Vagina (tissue), 2 donors: ENCODE measurements around the gene GABBR1. TPM values are rescaled to one million over a fixed set of nuclear protein-coding genes. Genes with fewer than 3 reads are reported as not detected.

Source experiments
- DNase-seq, 2 donors: peaks; one replicate each; pipeline ENCODE4 v3.0.0-alpha.2; 2017; ENCODE audit errors: extremely low spot score in 2 of 2
- H3K27ac ChIP-seq: fragments of 200-600 bp; sonication (generic); one replicate; pipeline ENCODE4 v1.5.1; 2019
- H3K27me3 ChIP-seq: fragments of 200-600 bp; sonication (generic); one replicate; pipeline ENCODE4 v1.5.1; 2019
- H3K36me3 ChIP-seq, 2 donors: fragments of 200-600 bp; sonication (generic); one replicate each; pipeline ENCODE4 v1.5.1; 2017 to 2019
- H3K4me1 ChIP-seq: fragments of 200-600 bp; sonication (generic); one replicate; pipeline ENCODE4 v1.5.1; 2019
- H3K4me3 ChIP-seq, 2 donors: fragments of 200-600 bp; sonication (generic); 1 replicate in 1 of 2; 2 replicates in 1 of 2; pipeline ENCODE4 v1.5.1; 2016 to 2019
- H3K9me3 ChIP-seq: fragments of 200-600 bp; sonication (generic); one replicate; pipeline ENCODE4 v1.5.1; 2019
- CTCF ChIP-seq, 3 experiments: fragments of 450-650 bp in 2 of 3; fragments of 200-600 bp in 1 of 3; sonication (generic) in 1 of 3; IDR thresholded peaks; one replicate each; pipeline ENCODE4 v1.5.1; 2017 to 2019; ENCODE audit warnings: antibody characterized with exemption in 3 of 3, mild to moderate bottlenecking in 2 of 3, moderate library complexity in 2 of 3
- POLR2A ChIP-seq, 2 donors: fragments of 450-650 bp; IDR thresholded peaks; one replicate each; pipeline ENCODE4 v1.6.1; 2017; ENCODE audit warnings: antibody characterized with exemption in 2 of 2, mild to moderate bottlenecking in 2 of 2, moderate library complexity in 2 of 2
- POLR2AphosphoS5 ChIP-seq, 2 donors: sonication (generic); formaldehyde crosslinking; IDR thresholded peaks; one replicate each; pipeline ENCODE4 v1.9.0; 2017; ENCODE audit warnings: antibody characterized with exemption in 2 of 2, mild to moderate bottlenecking in 2 of 2, low read depth in 1 of 2; ENCODE audit not compliant: insufficient read depth in 1 of 2
- intact Hi-C: fragments of 100-400 bp; cut with DNase I; formaldehyde crosslinking; loops from one replicate; pipeline ENCODE4 v1.15.1; 2023
- total RNA-seq: library from RNA; depleted of rRNA; stranded (reverse); fragments of >200 nt; gene quantifications from one replicate; pipeline ENCODE4 v1.2.3, GENCODE V29; 2016

The GABBR1 gene
- 58.4 TPM for total RNA-seq

GRCh38 chr6:29632789-29633533 lies at the start of gene GABBR1:
TSS of gene GABBR1 (minus strand) at chr6:29633183. CDS start at chr6:29632385, 798 bp downstream.
- peaks cover 31% of the 10 kb centered on the region for H3K4me1 ChIP-seq
- no peak for TF ChIP-seq CTCF (IDR thresholded peaks at IDR 0.05)
- peak in 1 of 2 donors; percentile 69 for TF ChIP-seq POLR2A (IDR thresholded peaks at IDR 0.05)
- peak in 1 of 2 donors; percentile 97 for TF ChIP-seq POLR2AphosphoS5 (IDR thresholded peaks at IDR 0.05; ENCODE audit: insufficient read depth in 1 of 2, low read depth in 1 of 2)
- H3K27ac ChIP-seq: peak within 1 kb of the TSS; percentile 78
- no peaks in the 10 kb centered on the region for H3K36me3 ChIP-seq
- peak within 1 kb of the TSS; percentile 55 to 61 for H3K4me3 ChIP-seq
- intact Hi-C loops: no loop called here
- no peaks in the 10 kb centered on the region for H3K9me3 ChIP-seq
- DNase-seq: no peak
- H3K27me3 ChIP-seq: no peaks in the 10 kb centered on the region

- no peak for DNase-seq
- no peaks in the 10 kb centered on the region for H3K36me3 ChIP-seq
- H3K4me1 ChIP-seq: no peaks in the 10 kb centered on the region
- no peak overlapping the region for H3K4me3 ChIP-seq
- intact Hi-C loops: no loop called here
- H3K9me3 ChIP-seq: no peaks in the 10 kb centered on the region
- TF ChIP-seq CTCF (IDR thresholded peaks at IDR 0.05): no peak
- no peak for TF ChIP-seq POLR2AphosphoS5 (IDR thresholded peaks at IDR 0.05; ENCODE audit: insufficient read depth in 1 of 2, low read depth in 1 of 2)
- TF ChIP-seq POLR2A (IDR thresholded peaks at IDR 0.05): no peak
- H3K27me3 ChIP-seq: no peaks in the 10 kb centered on the region
- no peak overlapping the region for H3K27ac ChIP-seq
These were observed 48.8 kb upstream of the GABBR1 start for GRCh38 chr6:29681811-29682210.

- Histone ChIP-seq H3K27me3 (no peaks in the 10 kb centered on the region), H3K4me1 (no peaks in the 10 kb centered on the region), H3K27ac (no peak within 1 kb of the TSS), H3K9me3 (no peaks in the 10 kb centered on the region), H3K36me3 (no peaks in the 10 kb centered on the region), H3K4me3 (no peak within 1 kb of the TSS)
- DNase-seq: no peak
- intact Hi-C loops: no loop called here
- no peak for TF ChIP-seq POLR2A (IDR thresholded peaks at IDR 0.05)
These were observed 47.9 kb upstream of the GABBR1 start, which contains the start of gene ZFP57 for GRCh38 chr6:29680904-29681303. TSS of gene ZFP57 (minus strand) at chr6:29681152. CDS start at chr6:29677003, 4,149 bp downstream.

GRCh38 chr6:29680416-29680815 lies 47.4 kb upstream of the GABBR1 start:
- no peak overlapping the region for H3K27ac ChIP-seq
- H3K4me1 ChIP-seq: no peaks in the 10 kb centered on the region
- intact Hi-C loops: no loop called here

GRCh38 chr6:29679962-29680361 lies 47.0 kb upstream of the GABBR1 start:
- intact Hi-C loops: no loop called here
- H3K27ac ChIP-seq: no peak overlapping the region
- TF ChIP-seq POLR2A (IDR thresholded peaks at IDR 0.05) (no peak), POLR2AphosphoS5 (IDR thresholded peaks at IDR 0.05; ENCODE audit: insufficient read depth in 1 of 2, low read depth in 1 of 2) (no peak), CTCF (IDR thresholded peaks at IDR 0.05) (no peak)
- no peak for DNase-seq
- no peaks in the 10 kb centered on the region for H3K36me3 ChIP-seq
- no peak overlapping the region for H3K4me3 ChIP-seq
- H3K27me3 ChIP-seq: no peaks in the 10 kb centered on the region
- H3K4me1 ChIP-seq: no peaks in the 10 kb centered on the region
- H3K9me3 ChIP-seq: no peaks in the 10 kb centered on the region

More at GRCh38 chr6:29680416-29680815, 47.4 kb upstream of the GABBR1 start:
- no peaks in the 10 kb centered on the region for H3K9me3 ChIP-seq
- no peak overlapping the region for H3K4me3 ChIP-seq
- no peaks in the 10 kb centered on the region for H3K27me3 ChIP-seq
- H3K36me3 ChIP-seq: no peaks in the 10 kb centered on the region
- TF ChIP-seq POLR2AphosphoS5 (IDR thresholded peaks at IDR 0.05; ENCODE audit: insufficient read depth in 1 of 2, low read depth in 1 of 2): no peak
- TF ChIP-seq CTCF (IDR thresholded peaks at IDR 0.05): no peak
- no peak for TF ChIP-seq POLR2A (IDR thresholded peaks at IDR 0.05)
- no peak for DNase-seq
